ENCODE data around the gene SORCS3.

The SORCS3 gene

DNA sequence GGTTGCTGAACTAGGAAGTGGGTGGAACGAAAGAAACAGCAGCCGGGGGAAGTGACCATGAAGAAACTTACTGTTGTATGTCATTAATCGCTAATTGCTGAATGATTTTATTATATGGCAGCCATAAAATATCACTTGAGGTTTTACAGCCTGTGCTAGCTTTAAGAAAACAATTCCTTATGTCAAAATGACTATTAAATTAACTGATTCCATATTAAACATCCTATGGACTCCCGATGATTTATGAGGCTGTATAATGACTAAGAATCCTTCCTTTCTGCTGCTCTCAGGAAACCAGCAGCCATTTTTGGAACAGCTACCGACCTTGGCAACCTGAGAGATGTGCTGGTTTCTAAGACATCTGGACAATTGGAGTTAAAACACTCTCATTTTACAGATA, 421.9 kb downstream of the SORCS3 start:
- Histone ChIP-seq H3K27me3 (ENCODE audit: control insufficient read depth, insufficient read depth, low read length) (no peaks in the 10 kb centered on the region), H3K9me3 (ENCODE audit: control insufficient read depth, insufficient read depth, low read length) (no peaks in the 10 kb centered on the region), H3K36me3 (ENCODE audit: control insufficient read depth, insufficient read depth, low read length) (no peaks in the 10 kb centered on the region), H3K4me3 (ENCODE audit: low read length) (no peak overlapping the region), H3K4me1 (ENCODE audit: control insufficient read depth, insufficient read depth, low read length) (no peaks in the 10 kb centered on the region), H3K27ac (ENCODE audit: low read length) (no peak overlapping the region)
- no CpG with 5 or more reads among the region's 5 CpGs for WGBS (ENCODE audit: insufficient coverage, insufficient read length)
- no peak for DNase-seq (ENCODE audit: low read depth, low spot score)

DNA sequence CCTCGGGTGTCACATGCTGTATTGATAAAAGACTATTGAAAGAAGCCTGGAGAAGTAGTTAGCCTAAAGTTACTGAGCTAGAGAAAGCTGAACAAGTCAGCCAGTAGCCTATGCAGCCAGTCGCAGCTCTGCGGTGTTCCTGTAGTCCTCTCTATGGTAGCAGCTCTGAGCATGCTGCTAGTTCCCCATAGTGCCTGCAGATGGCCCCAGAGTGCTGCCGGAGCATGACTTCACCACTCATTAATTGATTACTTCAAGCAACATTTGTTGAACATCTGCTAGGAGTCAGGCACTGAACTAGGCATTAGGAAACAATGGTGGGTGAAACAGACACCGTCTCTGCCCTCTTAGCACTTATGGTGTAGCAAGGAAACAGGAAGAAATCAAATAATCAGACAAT, 422.7 kb downstream of the SORCS3 start:
- DNase-seq (ENCODE audit: low read depth, low spot score) = peak; percentile 47
- Histone ChIP-seq H3K4me1 (ENCODE audit: control insufficient read depth, insufficient read depth, low read length) (no peaks in the 10 kb centered on the region), H3K36me3 (ENCODE audit: control insufficient read depth, insufficient read depth, low read length) (no peaks in the 10 kb centered on the region), H3K27ac (ENCODE audit: low read length) (no peak overlapping the region), H3K9me3 (ENCODE audit: control insufficient read depth, insufficient read depth, low read length) (no peaks in the 10 kb centered on the region), H3K27me3 (ENCODE audit: control insufficient read depth, insufficient read depth, low read length) (no peaks in the 10 kb centered on the region), H3K4me3 (ENCODE audit: low read length) (no peak overlapping the region)
- no CpG with 5 or more reads among the region's 5 CpGs for WGBS (ENCODE audit: insufficient coverage, insufficient read length)

DNA sequence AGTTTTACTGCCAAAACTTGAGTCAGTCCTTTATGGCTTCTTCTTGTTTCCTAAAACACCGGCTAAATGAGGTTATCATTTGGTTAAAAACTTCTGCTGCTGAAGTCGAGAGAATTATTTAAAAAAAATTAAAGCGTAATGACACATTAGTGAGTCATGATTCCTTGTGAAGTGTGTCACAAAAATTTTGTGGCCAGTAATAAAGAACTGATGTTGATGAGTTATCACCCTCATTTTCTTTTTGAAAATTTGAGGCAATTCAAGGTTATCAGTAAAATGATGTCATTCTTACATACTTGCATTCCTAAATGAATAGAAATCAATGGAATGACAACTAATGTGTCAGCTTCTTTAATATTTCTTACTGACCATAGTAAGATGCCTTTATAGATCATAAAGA, 427.4 kb downstream of the SORCS3 start:
- H3K9me3 ChIP-seq (ENCODE audit: control insufficient read depth, insufficient read depth, low read length) = no peaks in the 10 kb centered on the region
- no peaks in the 10 kb centered on the region for H3K36me3 ChIP-seq (ENCODE audit: control insufficient read depth, insufficient read depth, low read length)
- no peak overlapping the region for H3K4me3 ChIP-seq (ENCODE audit: low read length)
- no peak overlapping the region for H3K27ac ChIP-seq (ENCODE audit: low read length)
- no peaks in the 10 kb centered on the region for H3K27me3 ChIP-seq (ENCODE audit: control insufficient read depth, insufficient read depth, low read length)
- no peaks in the 10 kb centered on the region for H3K4me1 ChIP-seq (ENCODE audit: control insufficient read depth, insufficient read depth, low read length)
- DNase-seq (ENCODE audit: low read depth, low spot score) = no peak
- no CpG with 5 or more reads among the region's 3 CpGs for WGBS (ENCODE audit: insufficient coverage, insufficient read length)

DNA sequence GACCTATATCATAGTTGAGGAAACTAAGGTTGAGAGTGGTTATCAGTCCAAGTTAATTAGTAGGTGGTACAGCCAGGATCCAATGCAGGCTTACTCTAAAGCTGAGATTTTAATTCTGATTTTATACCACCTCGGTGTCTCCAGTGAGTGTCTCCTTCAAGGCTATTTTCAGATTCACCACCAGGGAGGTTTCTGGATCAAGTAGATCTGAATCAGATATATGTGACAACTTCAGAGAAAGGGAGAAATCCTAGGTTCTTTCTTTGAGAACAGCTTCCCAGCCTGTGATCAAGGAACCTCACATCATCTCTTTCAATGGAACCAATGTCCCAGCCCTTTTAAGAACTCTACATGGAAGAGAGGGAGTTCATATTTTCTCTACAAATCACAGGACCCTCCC, 429.2 kb downstream of the SORCS3 start:
- H3K36me3 ChIP-seq (ENCODE audit: control insufficient read depth, insufficient read depth, low read length) = no peaks in the 10 kb centered on the region
- no peaks in the 10 kb centered on the region for H3K27me3 ChIP-seq (ENCODE audit: control insufficient read depth, insufficient read depth, low read length)
- no peaks in the 10 kb centered on the region for H3K4me1 ChIP-seq (ENCODE audit: control insufficient read depth, insufficient read depth, low read length)
- DNase-seq (ENCODE audit: low read depth, low spot score) = no peak
- no peaks in the 10 kb centered on the region for H3K9me3 ChIP-seq (ENCODE audit: control insufficient read depth, insufficient read depth, low read length)
- no CpG with 5 or more reads among the region's 1 CpG for WGBS (ENCODE audit: insufficient coverage, insufficient read length)
- H3K27ac ChIP-seq (ENCODE audit: low read length) = no peak overlapping the region
- H3K4me3 ChIP-seq (ENCODE audit: low read length) = no peak overlapping the region

DNA sequence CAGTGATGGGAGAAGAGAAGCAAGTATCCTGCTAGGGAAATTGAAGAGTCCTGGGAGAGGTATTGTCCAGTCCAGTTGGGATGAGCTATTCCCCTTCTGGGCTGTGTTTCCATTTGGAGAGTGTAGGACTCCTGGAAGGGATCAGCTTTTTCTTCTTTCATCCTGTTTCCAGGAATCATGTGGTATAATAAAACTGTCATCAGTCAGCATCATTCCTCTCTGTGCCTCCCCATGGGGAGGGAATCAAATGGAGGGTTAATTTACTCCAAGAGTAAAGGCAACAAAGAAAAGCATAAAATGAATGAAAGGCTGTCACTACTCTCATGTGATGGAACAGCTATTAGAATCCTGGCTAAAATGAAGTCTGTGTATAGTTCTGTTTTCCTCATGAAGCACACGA, 429.9 kb downstream of the SORCS3 start:
- Histone ChIP-seq H3K36me3 (ENCODE audit: control insufficient read depth, insufficient read depth, low read length) (no peaks in the 10 kb centered on the region), H3K4me1 (ENCODE audit: control insufficient read depth, insufficient read depth, low read length) (no peaks in the 10 kb centered on the region), H3K27ac (ENCODE audit: low read length) (no peak overlapping the region), H3K4me3 (ENCODE audit: low read length) (no peak overlapping the region), H3K9me3 (ENCODE audit: control insufficient read depth, insufficient read depth, low read length) (no peaks in the 10 kb centered on the region), H3K27me3 (ENCODE audit: control insufficient read depth, insufficient read depth, low read length) (no peaks in the 10 kb centered on the region)
- DNase-seq (ENCODE audit: low read depth, low spot score) = no peak
- no CpG with 5 or more reads among the region's 1 CpG for WGBS (ENCODE audit: insufficient coverage, insufficient read length)

DNA sequence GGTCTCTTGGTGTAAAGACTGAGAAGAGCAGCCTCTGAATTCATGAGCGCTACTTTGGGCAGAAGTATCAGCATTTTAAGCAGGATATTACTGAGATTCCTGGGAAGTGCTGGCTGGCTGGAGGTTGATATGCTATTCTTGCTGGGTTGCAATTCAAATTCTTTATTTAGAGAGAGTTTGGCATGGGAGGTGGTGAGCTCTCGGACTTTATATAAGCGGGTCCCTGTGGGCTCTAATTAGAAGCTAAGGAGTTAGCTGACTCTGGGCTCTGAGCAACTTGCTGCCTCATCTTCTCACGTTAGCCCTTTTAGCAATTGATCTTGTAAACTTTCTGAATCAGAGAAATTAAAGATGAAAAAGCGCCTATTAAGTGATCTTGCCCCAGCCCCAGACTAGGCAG, 430.9 kb downstream of the SORCS3 start:
- no peaks in the 10 kb centered on the region for H3K27me3 ChIP-seq (ENCODE audit: control insufficient read depth, insufficient read depth, low read length)
- WGBS (ENCODE audit: insufficient coverage, insufficient read length) = no CpG with 5 or more reads among the region's 5 CpGs

DNA sequence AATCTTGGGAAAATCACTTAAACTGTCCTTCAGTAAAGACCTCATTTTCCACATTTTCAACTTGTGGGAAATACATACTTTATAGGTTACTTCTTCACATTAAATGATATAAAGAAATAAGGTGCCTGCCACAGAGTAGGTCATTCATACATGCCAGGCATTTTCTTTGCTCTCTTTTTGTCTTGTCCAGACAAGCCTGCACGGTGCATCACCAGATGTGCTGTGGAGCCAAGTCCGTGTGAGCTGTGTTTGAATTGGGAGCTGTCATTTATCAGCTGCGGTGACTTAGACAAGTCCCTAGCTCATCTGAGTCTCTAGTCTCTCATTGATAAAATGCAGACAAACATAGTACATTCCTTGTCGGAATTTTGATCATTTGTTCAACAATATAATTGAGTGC, 432.9 kb downstream of the SORCS3 start:
- WGBS (ENCODE audit: insufficient coverage, insufficient read length) = no CpG with 5 or more reads among the region's 4 CpGs
- no peak overlapping the region for H3K27ac ChIP-seq (ENCODE audit: low read length)
- no peaks in the 10 kb centered on the region for H3K4me1 ChIP-seq (ENCODE audit: control insufficient read depth, insufficient read depth, low read length)
- H3K36me3 ChIP-seq (ENCODE audit: control insufficient read depth, insufficient read depth, low read length) = no peaks in the 10 kb centered on the region
- no peaks in the 10 kb centered on the region for H3K9me3 ChIP-seq (ENCODE audit: control insufficient read depth, insufficient read depth, low read length)
- DNase-seq (ENCODE audit: low read depth, low spot score) = no peak
- H3K27me3 ChIP-seq (ENCODE audit: control insufficient read depth, insufficient read depth, low read length) = no peaks in the 10 kb centered on the region
- H3K4me3 ChIP-seq (ENCODE audit: low read length) = no peak overlapping the region

More for the DNA sequence above, 430.9 kb downstream of the SORCS3 start:
- Histone ChIP-seq H3K4me3 (ENCODE audit: low read length) (no peak overlapping the region), H3K27ac (ENCODE audit: low read length) (no peak overlapping the region), H3K4me1 (ENCODE audit: control insufficient read depth, insufficient read depth, low read length) (no peaks in the 10 kb centered on the region), H3K36me3 (ENCODE audit: control insufficient read depth, insufficient read depth, low read length) (no peaks in the 10 kb centered on the region), H3K9me3 (ENCODE audit: control insufficient read depth, insufficient read depth, low read length) (no peaks in the 10 kb centered on the region)
- no peak for DNase-seq (ENCODE audit: low read depth, low spot score)

DNA sequence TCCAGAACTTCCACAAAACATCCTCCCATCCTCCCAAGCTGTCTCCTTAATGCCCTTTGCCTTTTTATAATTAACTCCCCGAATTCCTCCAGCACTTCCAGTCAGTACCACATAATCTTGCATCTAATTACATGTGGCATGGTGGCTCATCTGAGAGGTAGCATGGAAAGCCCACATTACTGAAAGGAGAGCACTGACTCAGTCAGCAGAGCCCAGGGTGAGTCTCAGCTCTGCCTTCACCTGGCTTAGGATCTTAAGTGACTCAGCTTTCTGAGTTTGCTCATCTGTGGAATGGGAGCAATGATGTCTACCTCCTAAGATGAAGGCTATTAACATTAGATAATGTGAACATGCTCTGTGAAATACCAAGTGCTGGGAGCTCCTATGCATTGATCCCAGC, 433.9 kb downstream of the SORCS3 start:
- H3K36me3 ChIP-seq (ENCODE audit: control insufficient read depth, insufficient read depth, low read length) = no peaks in the 10 kb centered on the region
- no peaks in the 10 kb centered on the region for H3K4me1 ChIP-seq (ENCODE audit: control insufficient read depth, insufficient read depth, low read length)
- no peaks in the 10 kb centered on the region for H3K27me3 ChIP-seq (ENCODE audit: control insufficient read depth, insufficient read depth, low read length)
- no peaks in the 10 kb centered on the region for H3K9me3 ChIP-seq (ENCODE audit: control insufficient read depth, insufficient read depth, low read length)
- no peak overlapping the region for H3K27ac ChIP-seq (ENCODE audit: low read length)
- H3K4me3 ChIP-seq (ENCODE audit: low read length) = no peak overlapping the region
- DNase-seq (ENCODE audit: low read depth, low spot score) = no peak
- WGBS (ENCODE audit: insufficient coverage, insufficient read length) = no CpG with 5 or more reads among the region's 1 CpG

DNA sequence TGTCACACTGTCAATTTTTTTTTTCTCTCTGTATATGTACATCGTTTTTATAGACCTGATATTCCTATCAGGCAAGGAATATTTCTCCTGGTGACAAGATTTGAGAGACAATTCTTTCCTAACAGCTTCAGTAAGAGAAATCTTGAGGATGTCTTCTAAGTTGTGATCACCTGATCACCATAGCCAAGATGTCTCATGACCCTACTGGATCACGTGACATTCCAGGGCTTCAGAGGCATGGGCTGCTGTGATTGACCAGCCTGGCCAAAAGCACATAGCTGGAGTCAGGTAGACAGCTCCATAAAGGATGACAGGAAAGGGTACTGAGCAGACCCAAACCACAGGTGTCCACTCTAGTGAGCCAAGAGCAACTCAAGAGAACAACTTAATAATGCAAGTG, 444.9 kb downstream of the SORCS3 start:
- Histone ChIP-seq H3K4me3 (ENCODE audit: low read length) (no peak overlapping the region), H3K4me1 (ENCODE audit: control insufficient read depth, insufficient read depth, low read length) (no peaks in the 10 kb centered on the region), H3K27ac (ENCODE audit: low read length) (no peak overlapping the region), H3K36me3 (ENCODE audit: control insufficient read depth, insufficient read depth, low read length) (no peaks in the 10 kb centered on the region), H3K27me3 (ENCODE audit: control insufficient read depth, insufficient read depth, low read length) (no peaks in the 10 kb centered on the region), H3K9me3 (ENCODE audit: control insufficient read depth, insufficient read depth, low read length) (no peaks in the 10 kb centered on the region)
- no CpG with 5 or more reads among the region's 2 CpGs for WGBS (ENCODE audit: insufficient coverage, insufficient read length)
- DNase-seq (ENCODE audit: low read depth, low spot score) = no peak

DNA sequence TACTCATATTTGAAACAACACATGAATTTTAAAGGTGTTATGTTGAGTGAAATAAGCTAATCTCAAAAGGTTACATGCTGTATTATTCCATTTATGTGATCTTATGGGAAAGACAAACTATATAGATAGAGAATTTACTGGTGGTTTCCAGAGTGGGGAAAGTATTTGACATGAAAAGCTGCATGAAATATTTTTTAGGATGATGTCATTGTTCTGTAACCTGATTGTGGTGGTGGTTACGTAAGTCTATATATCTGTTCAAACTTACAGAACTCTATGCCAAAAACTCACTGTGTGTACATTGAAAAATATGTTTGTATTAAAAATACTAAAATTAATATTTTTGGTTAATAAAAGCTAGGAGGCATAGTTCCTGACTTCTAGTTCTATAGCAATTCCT, 453.0 kb downstream of the SORCS3 start:
- H3K9me3 ChIP-seq (ENCODE audit: control insufficient read depth, insufficient read depth, low read length) = no peaks in the 10 kb centered on the region
- no peak for DNase-seq (ENCODE audit: low read depth, low spot score)
- no CpG with 5 or more reads among the region's 1 CpG for WGBS (ENCODE audit: insufficient coverage, insufficient read length)

DNA sequence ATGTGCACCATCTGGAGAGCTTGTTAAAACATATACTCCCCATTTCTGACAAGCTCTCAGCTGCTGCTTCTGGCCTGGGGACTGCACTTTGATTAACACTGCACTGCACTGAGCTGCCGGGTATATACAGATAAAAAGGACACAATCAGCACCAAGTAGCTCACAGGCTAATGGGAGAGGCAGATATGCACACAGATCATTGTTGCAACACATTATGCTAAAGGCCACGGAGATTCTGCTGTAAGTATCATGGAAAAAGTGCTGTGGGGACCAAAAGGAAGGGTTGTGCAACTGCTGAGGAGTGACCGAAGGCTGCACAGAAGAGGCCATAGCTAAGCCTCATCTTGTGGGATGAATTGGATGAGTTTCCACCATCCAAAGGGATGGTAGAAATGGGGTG, 455.2 kb downstream of the SORCS3 start:
- Histone ChIP-seq H3K27ac (ENCODE audit: low read length) (no peak overlapping the region), H3K36me3 (ENCODE audit: control insufficient read depth, insufficient read depth, low read length) (no peaks in the 10 kb centered on the region), H3K4me3 (ENCODE audit: low read length) (no peak overlapping the region), H3K9me3 (ENCODE audit: control insufficient read depth, insufficient read depth, low read length) (no peaks in the 10 kb centered on the region), H3K27me3 (ENCODE audit: control insufficient read depth, insufficient read depth, low read length) (no peaks in the 10 kb centered on the region), H3K4me1 (ENCODE audit: control insufficient read depth, insufficient read depth, low read length) (no peaks in the 10 kb centered on the region)
- no CpG with 5 or more reads among the region's 3 CpGs for WGBS (ENCODE audit: insufficient coverage, insufficient read length)
- DNase-seq (ENCODE audit: low read depth, low spot score) = no peak

More for the DNA sequence above, 453.0 kb downstream of the SORCS3 start:
- no peaks in the 10 kb centered on the region for H3K36me3 ChIP-seq (ENCODE audit: control insufficient read depth, insufficient read depth, low read length)
- no peaks in the 10 kb centered on the region for H3K27me3 ChIP-seq (ENCODE audit: control insufficient read depth, insufficient read depth, low read length)
- H3K4me3 ChIP-seq (ENCODE audit: low read length) = no peak overlapping the region
- no peaks in the 10 kb centered on the region for H3K4me1 ChIP-seq (ENCODE audit: control insufficient read depth, insufficient read depth, low read length)
- H3K27ac ChIP-seq (ENCODE audit: low read length) = no peak overlapping the region
